Brain microvascular endothelial cell (primary cell): ENCODE data around the gene FPGS.
A peak's percentile ranks its signal among the peaks of the same experiment; 100 is the strongest.

ENCODE experiments used
- DNase-seq: peaks from one replicate; pipeline ENCODE4 v3.0.0-alpha.2; 2020
- H3K27ac ChIP-seq: fragments of 250-450 bp; sonication (Bioruptor Pico); 2 replicates; pipeline ENCODE4 v1.5.1; 2020; ENCODE audit warnings: mild to moderate bottlenecking, moderate library complexity
- H3K27me3 ChIP-seq: fragments of 250-450 bp; sonication (Bioruptor Pico); replicated peaks from 2 replicates; pipeline ENCODE4 v1.5.1; 2020; ENCODE audit warnings: mild to moderate bottlenecking
- H3K36me3 ChIP-seq: fragments of 250-450 bp; sonication (Bioruptor Pico); replicated peaks from 2 replicates; pipeline ENCODE4 v1.5.1; 2020; ENCODE audit warnings: mild to moderate bottlenecking
- H3K4me3 ChIP-seq: 2 replicates; pipeline ENCODE4 v1.5.1; 2011; ENCODE audit warnings: low read depth, mild to moderate bottlenecking, control low read depth, low read length, moderate library complexity
- CTCF ChIP-seq: IDR thresholded peaks from 2 replicates; pipeline ENCODE4 v1.5.1; 2011; ENCODE audit warnings: low read depth, mild to moderate bottlenecking, moderate library complexity, low read length, control low read depth, inconsistent platforms; ENCODE audit errors: missing control alignments
- in situ Hi-C: cut with HindIII; loops from 2 replicates; pipeline ENCODE4 v1.10.0; 2017; ENCODE audit warnings: low sequenced_read_pairs, low pct_ligation_motif_present

Gene FPGS

GRCh38 chr9:127794001-127794791 is 8.5 kb upstream of the FPGS start:
- Histone ChIP-seq H3K27me3 (no peaks in the 10 kb centered on the region), H3K36me3 (peaks cover 34% of the 10 kb centered on the region), H3K27ac (no peak overlapping the region), H3K4me3 (no peak overlapping the region)
- in situ Hi-C loops, result no loop called here
- DNase-seq, result no peak
- no peak for TF ChIP-seq CTCF

GRCh38 chr9:127796225-127796813 is 6.4 kb upstream of the FPGS start:
- in situ Hi-C loops, result no loop called here
- H3K4me3 ChIP-seq, result no peak overlapping the region
- DNase-seq, result no peak
- no peaks in the 10 kb centered on the region for H3K27me3 ChIP-seq
- TF ChIP-seq CTCF, result no peak
- H3K36me3 ChIP-seq, result peaks cover 13% of the 10 kb centered on the region
- H3K27ac ChIP-seq, result no peak overlapping the region

- no peak for DNase-seq
- in situ Hi-C loops, result no loop called here
- TF ChIP-seq CTCF, result no peak
- Histone ChIP-seq H3K27ac (no peak overlapping the region), H3K4me3 (no peak overlapping the region), H3K36me3 (peaks cover 10% of the 10 kb centered on the region), H3K27me3 (no peaks in the 10 kb centered on the region)
Measured at GRCh38 chr9:127796852-127797370, 5.8 kb upstream of the FPGS start.

GRCh38 chr9:127801955-127802575 is 617 bp upstream of the FPGS start:
- Histone ChIP-seq H3K4me3 (peak overlapping the region; percentile 55), H3K36me3 (peaks cover 11% of the 10 kb centered on the region), H3K27me3 (no peaks in the 10 kb centered on the region), H3K27ac (no peak overlapping the region)
- peak; percentile 16 for TF ChIP-seq CTCF
- no peak for DNase-seq
- in situ Hi-C loops, result no loop called here

GRCh38 chr9:127803507-127804352 is 1.0 kb downstream of the FPGS start:
- in situ Hi-C loops, result no loop called here
- peaks cover 25% of the 10 kb centered on the region for H3K36me3 ChIP-seq
- no peaks in the 10 kb centered on the region for H3K27me3 ChIP-seq
- H3K27ac ChIP-seq, result peak overlapping the region; percentile 83
- no peak for DNase-seq
- TF ChIP-seq CTCF, result no peak
- peak overlapping the region; percentile 81 for H3K4me3 ChIP-seq
